Body of pancreas (tissue), 4 donors: ENCODE results near the gene LCE3E. TPM values are rescaled to one million over a fixed set of nuclear protein-coding genes. Genes with fewer than 3 reads are reported as not detected.

Experiments used
- ATAC-seq: fragments of 150-250 bp; one replicate; pipeline ENCODE4 v1.9.1; 2016
- DNase-seq, 4 donors: peaks; one replicate each; pipeline ENCODE4 v3.0.0-alpha.2; 2019
- H3K27ac ChIP-seq, 4 donors: fragments of 200-600 bp; sonication (generic); 1 replicate in 3 of 4; 2 replicates in 1 of 4; pipeline versions ENCODE4 v1.5.1 to v1.6.1; 2016 to 2019; ENCODE audit warnings: mild to moderate bottlenecking in 1 of 4, mixed read lengths in 1 of 4, moderate library complexity in 1 of 4
- H3K27me3 ChIP-seq, 2 donors: fragments of 200-600 bp; sonication (generic); one replicate each; pipeline ENCODE4 v1.6.0; 2016; ENCODE audit warnings: mild to moderate bottlenecking in 1 of 2
- H3K36me3 ChIP-seq, 2 donors: fragments of 200-600 bp; sonication (generic); replicated peaks in 1 of 2; 2 replicates each; pipeline ENCODE4 v1.5.1; 2016; ENCODE audit warnings: low read depth in 2 of 2; ENCODE audit not compliant: insufficient read depth in 1 of 2
- H3K4me1 ChIP-seq: fragments of 200-600 bp; sonication (generic); one replicate; pipeline ENCODE4 v1.6.0; 2016
- H3K4me3 ChIP-seq, 2 donors: fragments of 200-600 bp; sonication (generic); 1 replicate in 1 of 2; 2 replicates in 1 of 2; pipeline ENCODE4 v1.5.1; 2016 to 2019
- H3K9me3 ChIP-seq, 3 donors: fragments of 200-600 bp; sonication (generic); 1 replicate in 2 of 3; 2 replicates in 1 of 3; pipeline ENCODE4 v1.5.1; 2016
- POLR2A ChIP-seq, 3 donors: fragments of 450-650 bp; IDR thresholded peaks; one replicate each; pipeline ENCODE4 v1.6.1; 2016; ENCODE audit warnings: antibody characterized with exemption in 3 of 3, mild to moderate bottlenecking in 2 of 3
- WGBS, 2 donors: methylation state at CpG; one replicate each; pipeline ENCODE4 v1.1.5; 2017; 5-methylcytosine and 5-hydroxymethylcytosine counted together
- intact Hi-C: fragments of 100-400 bp; cut with DNase I; formaldehyde crosslinking; loops from one replicate; pipeline ENCODE4 v1.15.1; 2023
- total RNA-seq, 2 donors: library from RNA; depleted of rRNA; stranded (reverse); fragments of >200 nt; gene quantifications; one replicate each; pipeline ENCODE4 v1.1.0, GENCODE V29; 2016
- TF ChIP-seq, protein P1 (sequence below), 7 experiments: fragments of 450-650 bp in 4 of 7; fragments of 200-600 bp in 3 of 7; sonication (generic) in 3 of 7; IDR thresholded peaks; one replicate each; pipeline ENCODE4 v1.5.1; 2016 to 2019; ENCODE audit warnings: antibody characterized with exemption in 7 of 7

LCE3E gene, protein sequence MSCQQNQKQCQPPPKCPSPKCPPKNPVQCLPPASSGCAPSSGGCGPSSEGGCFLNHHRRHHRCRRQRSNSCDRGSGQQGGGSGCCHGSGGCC
- total RNA-seq = not detected

DNA sequence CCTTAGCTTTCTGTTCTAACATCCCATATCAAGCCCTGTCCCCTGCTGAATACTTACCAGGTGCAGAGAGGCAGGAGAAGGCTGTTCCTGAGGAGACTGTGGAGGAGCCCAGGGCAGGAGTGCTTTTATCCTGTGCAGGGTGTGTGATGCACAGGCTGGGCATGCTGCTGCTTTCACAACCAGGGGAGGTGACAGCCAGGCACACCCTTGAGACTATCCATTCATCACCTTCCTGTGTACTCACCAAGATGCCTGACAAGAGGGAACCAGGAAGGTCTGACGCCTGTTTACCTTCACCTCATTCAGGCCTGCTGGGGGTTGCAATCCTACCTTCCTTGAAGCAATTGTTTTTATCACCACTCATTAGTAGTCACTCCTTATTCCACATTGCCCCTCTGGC, at the start of gene LCE3E:
Gene LCE3E (minus strand): TSS at position 100 of the 400 bp plus-strand sequence. CDS start 572 bp downstream, outside the sequence.
- 42 to 69% methylated on average over 1 of the region's 1 CpG for WGBS, 2 donors
- no peaks in the 10 kb centered on the region for H3K36me3 ChIP-seq
- intact Hi-C loops = no loop called here
- no peak for DNase-seq
- H3K4me1 ChIP-seq = no peaks in the 10 kb centered on the region
- no peak within 1 kb of the TSS for H3K27ac ChIP-seq
- TF ChIP-seq, protein P1, sequence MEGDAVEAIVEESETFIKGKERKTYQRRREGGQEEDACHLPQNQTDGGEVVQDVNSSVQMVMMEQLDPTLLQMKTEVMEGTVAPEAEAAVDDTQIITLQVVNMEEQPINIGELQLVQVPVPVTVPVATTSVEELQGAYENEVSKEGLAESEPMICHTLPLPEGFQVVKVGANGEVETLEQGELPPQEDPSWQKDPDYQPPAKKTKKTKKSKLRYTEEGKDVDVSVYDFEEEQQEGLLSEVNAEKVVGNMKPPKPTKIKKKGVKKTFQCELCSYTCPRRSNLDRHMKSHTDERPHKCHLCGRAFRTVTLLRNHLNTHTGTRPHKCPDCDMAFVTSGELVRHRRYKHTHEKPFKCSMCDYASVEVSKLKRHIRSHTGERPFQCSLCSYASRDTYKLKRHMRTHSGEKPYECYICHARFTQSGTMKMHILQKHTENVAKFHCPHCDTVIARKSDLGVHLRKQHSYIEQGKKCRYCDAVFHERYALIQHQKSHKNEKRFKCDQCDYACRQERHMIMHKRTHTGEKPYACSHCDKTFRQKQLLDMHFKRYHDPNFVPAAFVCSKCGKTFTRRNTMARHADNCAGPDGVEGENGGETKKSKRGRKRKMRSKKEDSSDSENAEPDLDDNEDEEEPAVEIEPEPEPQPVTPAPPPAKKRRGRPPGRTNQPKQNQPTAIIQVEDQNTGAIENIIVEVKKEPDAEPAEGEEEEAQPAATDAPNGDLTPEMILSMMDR (IDR thresholded peaks at IDR 0.05) = no peak
- no peak for TF ChIP-seq POLR2A (IDR thresholded peaks at IDR 0.05)
- ATAC-seq = no peak
- H3K4me3 ChIP-seq = no peak within 1 kb of the TSS
- no peaks in the 10 kb centered on the region for H3K27me3 ChIP-seq
- H3K9me3 ChIP-seq = no peaks in the 10 kb centered on the region

DNA sequence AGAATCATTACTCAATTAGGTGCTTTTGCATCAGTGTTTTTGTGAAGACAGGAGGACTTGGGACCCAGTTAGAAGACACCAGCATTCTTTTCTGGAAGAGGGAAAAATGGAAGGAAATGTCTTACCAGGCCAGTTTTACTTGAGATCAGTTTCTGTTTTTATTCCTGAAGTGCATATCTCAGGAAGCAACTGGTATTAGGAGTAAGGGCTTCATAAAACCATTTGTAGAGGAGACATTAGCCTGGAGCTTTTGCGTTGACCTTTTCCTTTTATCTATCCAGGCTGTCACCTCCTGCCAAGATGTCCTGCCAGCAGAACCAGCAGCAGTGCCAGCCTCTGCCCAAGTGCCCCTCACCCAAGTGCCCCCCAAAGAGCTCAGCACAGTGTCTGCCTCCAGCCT, 46.9 kb upstream of the LCE3E start, which contains the start of gene LCE3B:
Gene LCE3B (plus strand): TSS at position 301 of the 400 bp plus-strand sequence. CDS start 0 bp downstream, at position 301.
- DNase-seq (no peak), ATAC-seq (no peak)
- TF ChIP-seq POLR2A (IDR thresholded peaks at IDR 0.05) = no peak
- TF ChIP-seq, protein P1 (IDR thresholded peaks at IDR 0.05) = no peak
- 67% methylated on average over 1 of the region's 1 CpG for WGBS, 2 donors
- Histone ChIP-seq H3K27ac (no peak within 1 kb of the TSS), H3K9me3 (peaks cover 0 to 3% (median under 1%) of the 10 kb centered on the region in 3 donors), H3K4me1 (no peaks in the 10 kb centered on the region), H3K4me3 (no peak within 1 kb of the TSS), H3K36me3 (no peaks in the 10 kb centered on the region), H3K27me3 (no peaks in the 10 kb centered on the region)
- intact Hi-C loops = no loop called here

DNA sequence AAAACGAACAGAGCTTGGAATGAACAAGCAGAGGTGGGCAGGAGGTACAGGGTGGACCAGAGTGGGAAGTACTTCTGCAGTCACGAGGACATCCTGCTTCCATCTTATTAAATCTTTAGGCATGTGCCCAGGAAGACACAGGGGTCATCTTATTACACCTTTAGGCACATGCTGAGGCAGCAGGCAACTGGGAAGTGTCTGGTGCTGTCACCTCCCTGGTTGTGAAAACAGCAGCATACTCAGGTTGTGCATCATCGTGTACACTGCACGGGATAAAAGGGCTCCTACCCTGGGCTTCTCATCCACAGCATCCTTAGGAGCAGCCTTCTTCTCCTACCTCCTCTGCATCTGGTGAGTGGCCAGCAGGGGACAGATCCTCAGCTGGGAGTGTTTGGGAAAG, 33.4 kb upstream of the LCE3E start, which contains the start of gene LCE3C:
Gene LCE3C (plus strand): TSS at position 301 of the 400 bp plus-strand sequence. CDS start 498 bp downstream, outside the sequence.
- Histone ChIP-seq H3K9me3 (no peaks in the 10 kb centered on the region), H3K4me3 (no peak within 1 kb of the TSS), H3K27ac (no peak within 1 kb of the TSS), H3K4me1 (no peaks in the 10 kb centered on the region), H3K36me3 (no peaks in the 10 kb centered on the region), H3K27me3 (no peaks in the 10 kb centered on the region)
- intact Hi-C loops = no loop called here
- ATAC-seq (no peak), DNase-seq (no peak)
- 25 to 46% methylated on average over 2 to 4 of the region's 4 CpGs for WGBS, 2 donors
- no peak for TF ChIP-seq POLR2A (IDR thresholded peaks at IDR 0.05)
- TF ChIP-seq, protein P1 (IDR thresholded peaks at IDR 0.05) = no peak

DNA sequence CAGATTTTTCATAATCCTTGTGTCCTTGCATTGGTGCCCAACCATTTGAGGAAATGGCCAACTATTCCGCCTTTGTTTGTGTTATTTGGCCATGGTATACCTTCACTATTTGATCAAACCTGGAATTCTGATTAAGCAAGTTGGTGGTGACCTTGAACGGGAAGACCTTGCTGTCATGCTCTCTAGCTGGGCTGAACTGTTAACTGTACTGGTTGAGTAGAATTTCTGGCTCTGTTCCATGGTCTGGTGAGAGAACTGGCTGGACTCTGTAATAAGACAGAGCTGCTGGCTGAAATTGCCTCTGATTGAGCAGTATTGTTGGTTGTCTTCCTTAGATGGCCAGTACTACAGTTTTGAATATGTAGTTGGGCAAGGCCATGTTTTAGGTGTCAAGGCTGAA, 30.4 kb upstream of the LCE3E start:
- no peak overlapping the region for H3K4me3 ChIP-seq
- H3K27ac ChIP-seq = no peak overlapping the region
- TF ChIP-seq POLR2A (IDR thresholded peaks at IDR 0.05) = no peak
- TF ChIP-seq, protein P1 (IDR thresholded peaks at IDR 0.05) = no peak
- intact Hi-C loops = no loop called here
- no peaks in the 10 kb centered on the region for H3K36me3 ChIP-seq
- DNase-seq = no peak
- no peak for ATAC-seq
- H3K9me3 ChIP-seq = no peaks in the 10 kb centered on the region
- H3K27me3 ChIP-seq = no peaks in the 10 kb centered on the region
- 25 to 40% methylated on average over 2 of the region's 2 CpGs for WGBS, 2 donors
- no peaks in the 10 kb centered on the region for H3K4me1 ChIP-seq

DNA sequence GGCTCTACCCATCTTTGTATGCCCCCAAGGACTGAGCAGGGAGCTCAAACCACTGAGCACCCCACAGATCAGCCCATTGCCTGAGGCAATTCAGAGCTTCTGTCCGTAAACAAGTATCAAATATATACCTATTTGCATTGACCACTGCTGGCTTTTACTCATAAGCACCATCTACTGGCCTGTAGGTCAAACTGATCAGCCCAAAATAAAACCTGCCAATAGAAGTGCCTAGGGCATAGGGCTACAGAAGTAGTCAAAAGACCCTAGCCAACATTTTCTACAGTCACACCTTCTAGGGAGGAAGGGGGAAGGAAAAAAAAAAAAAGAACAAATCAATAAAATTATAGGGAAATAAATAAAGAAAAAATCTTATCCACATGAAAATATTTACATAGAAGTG, 19.0 kb upstream of the LCE3E start:
- intact Hi-C loops = no loop called here
- ATAC-seq (no peak), DNase-seq (no peak)
- Histone ChIP-seq H3K36me3 (no peaks in the 10 kb centered on the region), H3K27me3 (no peaks in the 10 kb centered on the region), H3K27ac (no peak overlapping the region), H3K9me3 (no peaks in the 10 kb centered on the region), H3K4me3 (no peak overlapping the region), H3K4me1 (no peaks in the 10 kb centered on the region)
- 50% methylated on average over 1 of the region's 1 CpG; no CpG with 5 or more reads in 1 of the 2 donors for WGBS, 2 donors
- no peak for TF ChIP-seq POLR2A (IDR thresholded peaks at IDR 0.05)
- TF ChIP-seq, protein P1 (IDR thresholded peaks at IDR 0.05) = no peak
